AG04449 (cell line): ENCODE results near the gene ACP4.
"Not testable (repeated sequence)": the region's sequence is repeated elsewhere in the genome, so short reads cannot be mapped to it uniquely, and the experiment has no call there.

ENCODE experiments used
- CTCF ChIA-PET: fragments of 350-600 bp; formaldehyde crosslinking; extraction: SDS; loops from one replicate; lab custom pipeline; 2021; ENCODE audit warnings: antibody characterized with exemption; lab: Yijun Ruan, JAX
- POLR2A ChIA-PET: fragments of 400-600, 350-600 bp; formaldehyde crosslinking; extraction: SDS; loops from one replicate; lab custom pipeline; 2020; ENCODE audit warnings: antibody characterized with exemption, inconsistent platforms; lab: Yijun Ruan, JAX
- DNase-seq: peaks from one replicate; pipeline ENCODE4 v3.0.0-alpha.2; 2010; ENCODE audit warnings: low read depth, low spot score
- H3K4me3 ChIP-seq: 2 replicates; pipeline ENCODE4 v1.5.1; 2011; ENCODE audit warnings: low read depth, mild to moderate bottlenecking, control low read depth, low read length
- CTCF ChIP-seq: IDR thresholded peaks from one replicate; pipeline ENCODE4 v1.5.1; 2011; ENCODE audit warnings: mild to moderate bottlenecking, moderate library complexity, low read length, control low read depth, inconsistent platforms; ENCODE audit not compliant: insufficient read depth; ENCODE audit errors: missing control alignments

The ACP4 gene

GRCh38 chr19:50803633-50804419 is 13.6 kb downstream of the ACP4 start:
- CTCF ChIA-PET, result interaction anchor here (0.9 to 1.5 kb wide), 3 partner anchors 20 to 266 kb away, joined by 3 read pairs; no protein-coding TSS in a partner anchor
- no peak for DNase-seq

GRCh38 chr19:50804420-50805272 is 14.4 kb downstream of the ACP4 start:
- POLR2A ChIA-PET, result interaction anchor here (0.6 to 1.7 kb wide), 6 partner anchors 9 to 117 kb away, joined by 3 to 20 read pairs (median 4); partner anchors contain the start of gene ACP4
- peak; percentile 93 for DNase-seq
- CTCF ChIA-PET, result interaction anchor here (1.5 kb wide), 1 partner anchor 24 kb away, joined by 3 read pairs; no protein-coding TSS in a partner anchor
- TF ChIP-seq CTCF, result no peak
- peak overlapping the region; percentile 98 for H3K4me3 ChIP-seq

More at GRCh38 chr19:50803633-50804419, 13.6 kb downstream of the ACP4 start:
- TF ChIP-seq CTCF, result no peak
- POLR2A ChIA-PET, result interaction anchor here (0.6 to 1.7 kb wide), 4 partner anchors 8 to 118 kb away, joined by 3 to 20 read pairs (median 4); partner anchors contain the start of gene CLEC11A
- peak overlapping the region; percentile 98 for H3K4me3 ChIP-seq

- DNase-seq, result no peak
- ChIA-PET POLR2A (no interaction called here), CTCF (no interaction called here)
- H3K4me3 ChIP-seq, result no peak overlapping the region
- no peak for TF ChIP-seq CTCF
Measured at GRCh38 chr19:50808856-50809255, 18.6 kb downstream of the ACP4 start.

- DNase-seq, POLR2A ChIA-PET, H3K4me3 ChIP-seq, CTCF ChIA-PET: not testable (repeated sequence)
Measured at GRCh38 chr19:50811622-50812238, 21.5 kb downstream of the ACP4 start.

- ChIA-PET CTCF (no interaction called here), POLR2A (no interaction called here)
Measured at GRCh38 chr19:50812474-50812873, 22.3 kb downstream of the ACP4 start.

More at GRCh38 chr19:50812474-50812873, 22.3 kb downstream of the ACP4 start:
- no peak for DNase-seq
- H3K4me3 ChIP-seq, result no peak overlapping the region
- TF ChIP-seq CTCF, result no peak
